ENCODE measurements around the gene SYNC.

The SYNC gene

DNA sequence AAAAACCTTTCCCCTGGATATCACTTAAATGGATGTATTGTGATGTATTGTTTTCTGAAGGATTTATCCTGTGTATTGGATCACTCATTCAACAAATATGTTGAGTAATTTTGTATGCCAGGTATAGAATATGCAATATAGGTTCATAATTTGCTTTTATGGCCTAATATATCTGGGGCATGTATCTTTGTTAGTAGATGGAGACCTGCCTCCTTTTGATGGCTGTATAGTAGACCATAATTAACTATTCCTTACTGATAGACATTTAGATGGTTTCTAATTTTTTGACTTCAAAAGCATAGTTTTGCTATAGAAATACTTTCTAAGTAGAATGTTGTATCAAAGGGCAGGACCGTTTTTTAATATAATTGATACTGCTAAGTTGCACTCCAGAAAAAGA lies 43.0 kb downstream of the SYNC start:
- peaks cover 23% of the 10 kb centered on the region for H4K20me1 ChIP-seq (ENCODE audit: control insufficient read depth, insufficient read depth, low read depth, low read length)
- H3F3A ChIP-seq (ENCODE audit: control insufficient read depth, insufficient read depth): peaks cover 24% of the 10 kb centered on the region
- H3K79me2 ChIP-seq (ENCODE audit: control insufficient read depth, low read length): peaks cover 94% of the 10 kb centered on the region
- H3K27ac ChIP-seq (ENCODE audit: low read depth, low read length): no peak overlapping the region
- H3K4me2 ChIP-seq (ENCODE audit: low read length): peak overlapping the region; percentile 27; the same call in 1 of the 2 replicates
- peak overlapping the region; percentile 38; the same call in 1 of the 2 replicates for H3K4me3 ChIP-seq (ENCODE audit: low read length)
- H3K4me1 ChIP-seq (ENCODE audit: control insufficient read depth, low read length): peaks cover 59% of the 10 kb centered on the region
- TF ChIP-seq EZH2phosphoT487 (IDR thresholded peaks at IDR 0.05; ENCODE audit: borderline replicate concordance, low read length): no peak
- TF ChIP-seq, protein P1, sequence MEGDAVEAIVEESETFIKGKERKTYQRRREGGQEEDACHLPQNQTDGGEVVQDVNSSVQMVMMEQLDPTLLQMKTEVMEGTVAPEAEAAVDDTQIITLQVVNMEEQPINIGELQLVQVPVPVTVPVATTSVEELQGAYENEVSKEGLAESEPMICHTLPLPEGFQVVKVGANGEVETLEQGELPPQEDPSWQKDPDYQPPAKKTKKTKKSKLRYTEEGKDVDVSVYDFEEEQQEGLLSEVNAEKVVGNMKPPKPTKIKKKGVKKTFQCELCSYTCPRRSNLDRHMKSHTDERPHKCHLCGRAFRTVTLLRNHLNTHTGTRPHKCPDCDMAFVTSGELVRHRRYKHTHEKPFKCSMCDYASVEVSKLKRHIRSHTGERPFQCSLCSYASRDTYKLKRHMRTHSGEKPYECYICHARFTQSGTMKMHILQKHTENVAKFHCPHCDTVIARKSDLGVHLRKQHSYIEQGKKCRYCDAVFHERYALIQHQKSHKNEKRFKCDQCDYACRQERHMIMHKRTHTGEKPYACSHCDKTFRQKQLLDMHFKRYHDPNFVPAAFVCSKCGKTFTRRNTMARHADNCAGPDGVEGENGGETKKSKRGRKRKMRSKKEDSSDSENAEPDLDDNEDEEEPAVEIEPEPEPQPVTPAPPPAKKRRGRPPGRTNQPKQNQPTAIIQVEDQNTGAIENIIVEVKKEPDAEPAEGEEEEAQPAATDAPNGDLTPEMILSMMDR (IDR thresholded peaks at IDR 0.05; ENCODE audit: low read depth, low read length, poor library complexity, severe bottlenecking): no peak
- H3K9me2 ChIP-seq (replicated peaks; ENCODE audit: control insufficient read depth, low read length): no peaks in the 10 kb centered on the region
- H3K9me3 ChIP-seq (ENCODE audit: control insufficient read depth, insufficient read depth, low read length): no peaks in the 10 kb centered on the region
- H3K36me3 ChIP-seq (ENCODE audit: control insufficient read depth, low read length): peaks cover 92% of the 10 kb centered on the region
- H3K27me3 ChIP-seq (ENCODE audit: control insufficient read depth, low read length): no peaks in the 10 kb centered on the region

DNA sequence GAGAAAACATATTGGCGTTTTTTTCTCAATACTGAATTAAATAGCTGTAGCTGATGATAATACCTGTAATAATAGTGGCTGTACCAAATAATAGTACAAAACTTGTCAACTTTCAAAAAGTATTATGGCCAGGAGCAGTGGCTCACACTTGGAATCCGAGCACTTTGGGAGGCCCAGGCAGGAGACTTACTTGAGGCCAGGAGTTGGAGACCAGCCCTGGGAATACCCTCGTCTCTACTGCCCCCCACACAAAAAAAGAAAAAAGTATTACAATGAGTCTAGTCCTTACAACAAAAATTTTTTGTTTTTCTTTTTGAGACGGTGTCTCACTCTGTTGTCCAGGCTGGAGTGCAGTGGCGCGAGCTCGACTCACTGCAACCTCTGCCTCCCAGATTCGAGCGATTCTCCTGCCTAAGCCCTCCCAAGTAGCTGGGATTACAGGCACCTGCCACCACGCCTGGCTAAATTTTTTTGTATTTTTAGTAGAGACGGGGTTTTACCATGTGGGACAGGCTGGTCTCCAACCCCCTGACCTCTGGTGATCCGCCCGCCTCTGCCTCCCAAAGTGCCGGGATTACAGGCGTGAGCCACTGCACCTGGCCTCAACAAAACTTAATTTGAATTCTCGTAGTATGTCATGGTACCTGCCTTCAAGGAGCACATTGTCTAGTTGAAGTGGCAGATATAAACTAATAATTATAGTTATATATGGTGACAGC lies 50.2 kb downstream of the SYNC start:
- Histone ChIP-seq H3K4me2 (ENCODE audit: low read length) (peak overlapping the region; percentile 86), H3K27ac (ENCODE audit: low read depth, low read length) (peak overlapping the region; percentile 91), H3K4me1 (ENCODE audit: control insufficient read depth, low read length) (peaks cover 66% of the 10 kb centered on the region)

DNA sequence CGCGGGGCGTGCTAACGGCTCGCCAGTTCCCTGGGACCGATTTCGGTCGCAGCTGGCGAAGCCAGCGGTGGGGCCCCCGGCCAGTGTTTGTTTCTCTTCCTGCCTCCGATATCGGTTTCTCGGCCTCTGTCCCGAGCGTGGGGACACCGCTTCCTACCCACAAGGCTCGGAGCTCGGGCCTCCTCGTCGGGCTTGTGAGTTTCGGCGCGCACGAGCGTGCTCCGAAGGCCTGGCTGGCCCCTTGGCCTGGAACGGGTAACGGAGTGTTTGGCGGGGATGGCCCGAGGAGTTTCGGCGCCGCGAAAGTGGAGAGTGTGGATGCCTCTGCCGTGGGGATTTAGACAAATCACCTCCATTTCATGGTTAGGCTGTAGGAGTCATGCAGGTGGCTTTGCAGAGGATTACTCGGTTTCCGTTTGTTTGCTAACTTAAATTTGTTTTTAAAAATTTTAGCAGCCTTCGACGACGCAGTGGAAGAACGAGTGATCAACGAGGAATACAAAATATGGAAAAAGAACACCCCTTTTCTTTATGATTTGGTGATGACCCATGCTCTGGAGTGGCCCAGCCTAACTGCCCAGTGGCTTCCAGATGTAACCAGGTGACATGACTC lies 51.0 kb downstream of the SYNC start:
- H3K27me3 ChIP-seq (ENCODE audit: control insufficient read depth, low read length): no peaks in the 10 kb centered on the region
- peak overlapping the region; percentile 86 for H3K4me2 ChIP-seq (ENCODE audit: low read length)
- H3K9me2 ChIP-seq (replicated peaks; ENCODE audit: control insufficient read depth, low read length): no peaks in the 10 kb centered on the region
- H3F3A ChIP-seq (ENCODE audit: control insufficient read depth, insufficient read depth): peaks cover 24% of the 10 kb centered on the region
- H4K20me1 ChIP-seq (ENCODE audit: control insufficient read depth, insufficient read depth, low read depth, low read length): peaks cover 24% of the 10 kb centered on the region
- H3K79me2 ChIP-seq (ENCODE audit: control insufficient read depth, low read length): peaks cover 92% of the 10 kb centered on the region
- peaks cover 63% of the 10 kb centered on the region for H3K4me1 ChIP-seq (ENCODE audit: control insufficient read depth, low read length)
- H3K27ac ChIP-seq (ENCODE audit: low read depth, low read length): peak overlapping the region; percentile 91
- no peak for TF ChIP-seq EZH2phosphoT487 (IDR thresholded peaks at IDR 0.05; ENCODE audit: borderline replicate concordance, low read length)
- TF ChIP-seq, protein P1 (IDR thresholded peaks at IDR 0.05; ENCODE audit: low read depth, low read length, poor library complexity, severe bottlenecking): no peak
- H3K36me3 ChIP-seq (ENCODE audit: control insufficient read depth, low read length): peaks cover 77% of the 10 kb centered on the region
- H3K9me3 ChIP-seq (ENCODE audit: control insufficient read depth, insufficient read depth, low read length): no peaks in the 10 kb centered on the region
- peak overlapping the region; percentile 83 for H3K4me3 ChIP-seq (ENCODE audit: low read length)

More for the DNA sequence above, 50.2 kb downstream of the SYNC start:
- peaks cover 81% of the 10 kb centered on the region for H3K36me3 ChIP-seq (ENCODE audit: control insufficient read depth, low read length)
- peak overlapping the region; percentile 83 for H3K4me3 ChIP-seq (ENCODE audit: low read length)
- H4K20me1 ChIP-seq (ENCODE audit: control insufficient read depth, insufficient read depth, low read depth, low read length): peaks cover 31% of the 10 kb centered on the region
- no peaks in the 10 kb centered on the region for H3K27me3 ChIP-seq (ENCODE audit: control insufficient read depth, low read length)
- H3F3A ChIP-seq (ENCODE audit: control insufficient read depth, insufficient read depth): peaks cover 31% of the 10 kb centered on the region
- no peaks in the 10 kb centered on the region for H3K9me2 ChIP-seq (replicated peaks; ENCODE audit: control insufficient read depth, low read length)
- H3K9me3 ChIP-seq (ENCODE audit: control insufficient read depth, insufficient read depth, low read length): no peaks in the 10 kb centered on the region
- TF ChIP-seq, protein P1 (IDR thresholded peaks at IDR 0.05; ENCODE audit: low read depth, low read length, poor library complexity, severe bottlenecking): no peak
- TF ChIP-seq EZH2phosphoT487 (IDR thresholded peaks at IDR 0.05; ENCODE audit: borderline replicate concordance, low read length): no peak
- H3K79me2 ChIP-seq (ENCODE audit: control insufficient read depth, low read length): peaks cover 92% of the 10 kb centered on the region

Data from DOHH2 (cell line).